H9 (cell line): ENCODE measurements around the gene ABCD3. TPM values are rescaled to one million over a fixed set of nuclear protein-coding genes. Genes with fewer than 3 reads are reported as not detected.

Source experiments
- DNase-seq: peaks from one replicate; pipeline ENCODE4 v3.0.0-alpha.2; 2017
- H2AFZ ChIP-seq: one replicate; pipeline ENCODE4 v1.6.1; 2013; ENCODE audit warnings: mild to moderate bottlenecking, low read length, control low read depth, moderate library complexity
- H2AK5ac ChIP-seq: 2 replicates; pipeline ENCODE4 v1.6.1; 2013; ENCODE audit warnings: low read length, control low read depth, mixed read lengths; ENCODE audit not compliant: insufficient read length
- H2BK120ac ChIP-seq: one replicate; pipeline ENCODE4 v1.6.1; 2013; ENCODE audit warnings: low read depth, mild to moderate bottlenecking, low read length, control low read depth, inconsistent platforms; ENCODE audit not compliant: poor library complexity, severe bottlenecking
- H2BK12ac ChIP-seq: 2 replicates; pipeline ENCODE4 v1.6.1; 2013; ENCODE audit warnings: low read length, control low read depth, mixed read lengths, low read depth; ENCODE audit not compliant: insufficient read length
- H2BK15ac ChIP-seq: 2 replicates; pipeline ENCODE4 v1.6.1; 2013; ENCODE audit warnings: low read depth, low read length, control low read depth
- H2BK20ac ChIP-seq: one replicate; pipeline ENCODE4 v1.6.1; 2013; ENCODE audit warnings: low read depth, mild to moderate bottlenecking, low read length, control low read depth, inconsistent platforms; ENCODE audit not compliant: poor library complexity, severe bottlenecking
- H2BK5ac ChIP-seq: 2 replicates; pipeline ENCODE4 v1.6.1; 2013; ENCODE audit warnings: low read length, control low read depth, mixed read lengths; ENCODE audit not compliant: insufficient read length
- H3K14ac ChIP-seq: 2 replicates; pipeline ENCODE4 v1.6.1; 2013; ENCODE audit warnings: low read length, control low read depth; ENCODE audit not compliant: insufficient read depth
- H3K18ac ChIP-seq: 2 replicates; pipeline ENCODE4 v1.6.1; 2013; ENCODE audit warnings: low read depth, mild to moderate bottlenecking, mixed read lengths, low read length, control low read depth; ENCODE audit not compliant: insufficient read length
- H3K23ac ChIP-seq: 2 replicates; pipeline ENCODE4 v1.6.1; 2013; ENCODE audit warnings: low read length, control low read depth, mixed read lengths, low read depth; ENCODE audit not compliant: insufficient read length
- H3K23me2 ChIP-seq: 2 replicates; pipeline ENCODE4 v1.6.1; 2013; ENCODE audit warnings: low read depth, mild to moderate bottlenecking, mixed read lengths, low read length, control low read depth; ENCODE audit not compliant: insufficient read length, poor library complexity, severe bottlenecking
- H3K27ac ChIP-seq: 2 replicates; pipeline ENCODE4 v1.5.1; 2013; ENCODE audit warnings: low read length, control low read depth, mixed read lengths, low read depth; ENCODE audit not compliant: insufficient read length
- H3K27me3 ChIP-seq: 2 replicates; pipeline ENCODE4 v1.6.1; 2013; ENCODE audit warnings: low read length, control low read depth, inconsistent platforms; ENCODE audit not compliant: insufficient read depth
- H3K4ac ChIP-seq: 2 replicates; pipeline ENCODE4 v1.6.1; 2013; ENCODE audit warnings: low read depth, mild to moderate bottlenecking, control low read depth, inconsistent platforms, low read length, moderate library complexity
- H3K4me1 ChIP-seq: 2 replicates; pipeline ENCODE4 v1.6.1; 2013; ENCODE audit warnings: low read length, control low read depth, inconsistent platforms; ENCODE audit not compliant: insufficient read depth
- H3K4me2 ChIP-seq: 2 replicates; pipeline ENCODE4 v1.6.1; 2013; ENCODE audit warnings: low read length, control low read depth, mixed read lengths; ENCODE audit not compliant: insufficient read length, insufficient read depth
- H3K56ac ChIP-seq: 2 replicates; pipeline ENCODE4 v1.6.1; 2013; ENCODE audit warnings: low read depth, mild to moderate bottlenecking, mixed read lengths, low read length, control low read depth; ENCODE audit not compliant: insufficient read length
- H3K79me1 ChIP-seq: 2 replicates; pipeline ENCODE4 v1.6.1; 2013; ENCODE audit warnings: low read depth, mild to moderate bottlenecking, moderate library complexity, low read length, control low read depth, inconsistent platforms; ENCODE audit not compliant: insufficient read depth, poor library complexity, severe bottlenecking
- H3K79me2 ChIP-seq: 2 replicates; pipeline ENCODE4 v1.6.1; 2013; ENCODE audit warnings: low read length, control low read depth, inconsistent platforms; ENCODE audit not compliant: insufficient read depth
- H3K9ac ChIP-seq: 2 replicates; pipeline ENCODE4 v1.6.1; 2013; ENCODE audit warnings: low read length, control low read depth, mixed read lengths; ENCODE audit not compliant: insufficient read length; ENCODE audit errors: extremely low read depth
- H3K9me3 ChIP-seq: one replicate; pipeline ENCODE4 v1.6.1; 2013; ENCODE audit warnings: low read depth, low read length, inconsistent platforms; ENCODE audit not compliant: control insufficient read depth
- H3T11ph ChIP-seq: one replicate; pipeline ENCODE4 v1.6.1; 2013; ENCODE audit warnings: mild to moderate bottlenecking, low read length, control low read depth, inconsistent platforms
- H4K20me1 ChIP-seq: one replicate; pipeline ENCODE4 v1.6.1; 2013; ENCODE audit not compliant: control insufficient read depth, insufficient read length, insufficient read depth
- H4K5ac ChIP-seq: 2 replicates; pipeline ENCODE4 v1.6.1; 2013; ENCODE audit warnings: low read depth, mild to moderate bottlenecking, mixed read lengths, low read length, control low read depth; ENCODE audit not compliant: insufficient read length
- H4K8ac ChIP-seq: replicated peaks from 2 replicates; pipeline ENCODE4 v1.6.1; 2013; ENCODE audit warnings: low read length, control low read depth, mixed read lengths, low read depth; ENCODE audit not compliant: insufficient read length
- H4K91ac ChIP-seq: 2 replicates; pipeline ENCODE4 v1.6.1; 2013; ENCODE audit warnings: low read depth, mild to moderate bottlenecking, moderate library complexity, mixed read lengths, low read length, control low read depth; ENCODE audit not compliant: insufficient read length
- H3K27ac Mint-ChIP-seq, 3 experiments: 2 replicates in 2 of 3; 3 replicates in 1 of 3; pipeline ENCODE4 v1.8.0; 2020 to 2021; ENCODE audit warnings: mixed read lengths in 3 of 3, mild to moderate bottlenecking in 1 of 3, moderate library complexity in 1 of 3
- H3K27me3 Mint-ChIP-seq: 2 replicates; pipeline ENCODE4 v1.8.0; 2021; ENCODE audit warnings: low read depth, mild to moderate bottlenecking, moderate library complexity, mixed read lengths
- H3K36me3 Mint-ChIP-seq, 3 experiments: 2 replicates in 2 of 3; 3 replicates in 1 of 3; pipeline ENCODE4 v1.8.0; 2020 to 2021; ENCODE audit warnings: low read depth in 3 of 3, mixed read lengths in 3 of 3; ENCODE audit not compliant: insufficient read depth in 1 of 3
- H3K4me1 Mint-ChIP-seq, 2 experiments: 2 replicates each; pipeline ENCODE4 v1.8.0; 2020; ENCODE audit warnings: mixed read lengths in 2 of 2
- H3K4me3 Mint-ChIP-seq, 2 experiments: 2 replicates in 1 of 2; 3 replicates in 1 of 2; pipeline ENCODE4 v1.8.0; 2020 to 2021; ENCODE audit warnings: mild to moderate bottlenecking in 2 of 2, mixed read lengths in 2 of 2, moderate library complexity in 1 of 2
- H3K9me3 Mint-ChIP-seq, 2 experiments: 2 replicates in 1 of 2; 3 replicates in 1 of 2; pipeline ENCODE4 v1.8.0; 2020; ENCODE audit warnings: mild to moderate bottlenecking in 2 of 2, mixed read lengths in 2 of 2, moderate library complexity in 1 of 2
- CTCF ChIP-seq: fragments of 200-600 bp; sonication (generic); conservative IDR thresholded peaks from 3 replicates; pipeline ENCODE4 v1.8.0; 2021; ENCODE audit warnings: antibody characterized with exemption, mild to moderate bottlenecking
- WGBS: extraction: QIAGEN DNeasy Blood & Tissue Kit; methylation state at CpG from one replicate; pipeline ENCODE4 v1.1.7; 2013; ENCODE audit warnings: missing lambda C conversion rate, low lambda C conversion rate, mixed read lengths; ENCODE audit not compliant: insufficient read length; ENCODE audit errors: extremely low coverage; 5-methylcytosine and 5-hydroxymethylcytosine counted together
- total RNA-seq: library from RNA; stranded (reverse); gene quantifications from 2 replicates; pipeline ENCODE4 v1.2.1, GENCODE V29; 2021

The ABCD3 gene
- total RNA-seq, 1 experiment from 2014 or later, result 32.0 TPM

- H3K4ac ChIP-seq, result no peak overlapping the region
- H3K14ac ChIP-seq, result no peak overlapping the region; the same call in 1 of the 2 replicates
- Mint-ChIP-seq H3K4me3 (no peak overlapping the region), H3K9me3 (peaks cover 3 to 5% of the 10 kb centered on the region in 2 experiments; a peak in 3 of 5 replicates), H3K27ac (no peak overlapping the region; a peak in 1 of 7 replicates), H3K27me3 (no peaks in the 10 kb centered on the region), H3K36me3 (peaks cover 0 to 6% (median 0%) of the 10 kb centered on the region in 3 experiments; a peak in 3 of 7 replicates), H3K4me1 (peaks cover 0 to 6% of the 10 kb centered on the region in 2 experiments; a peak in 3 of 4 replicates)
- TF ChIP-seq CTCF, result no peak
- H2BK5ac ChIP-seq, result no peak overlapping the region
- WGBS, result no CpG with 5 or more reads among the region's 12 CpGs
- H3K4me1 ChIP-seq, result no peaks in the 10 kb centered on the region
- H3K23ac ChIP-seq, result no peak overlapping the region
- no peak overlapping the region for H2AK5ac ChIP-seq
- H2BK20ac ChIP-seq, result no peak overlapping the region
- H3K4me2 ChIP-seq, result no peak overlapping the region
- no peaks in the 10 kb centered on the region for H3K9me3 ChIP-seq
- no peak for DNase-seq
- no peak overlapping the region for H3K56ac ChIP-seq
- H4K20me1 ChIP-seq, result no peaks in the 10 kb centered on the region
- no peaks in the 10 kb centered on the region for H3K27me3 ChIP-seq
- H4K8ac ChIP-seq, result no peak overlapping the region
- peak overlapping the region; percentile 52; the same call in 1 of the 2 replicates for H2BK15ac ChIP-seq
- peaks cover 4% of the 10 kb centered on the region for H3K23me2 ChIP-seq
- H2BK120ac ChIP-seq, result no peak overlapping the region
- no peak overlapping the region for H3T11ph ChIP-seq
- H4K5ac ChIP-seq, result no peak overlapping the region
- no peak overlapping the region for H4K91ac ChIP-seq
- no peak overlapping the region for H3K27ac ChIP-seq
- no peaks in the 10 kb centered on the region for H3K79me2 ChIP-seq
- H3K9ac ChIP-seq, result no peak overlapping the region
- no peak overlapping the region for H2AFZ ChIP-seq
- no peak overlapping the region for H3K18ac ChIP-seq
- no peak overlapping the region for H2BK12ac ChIP-seq
- no peaks in the 10 kb centered on the region for H3K79me1 ChIP-seq
These were observed 144.5 kb downstream of the ABCD3 start for GRCh38 chr1:94562519-94563260.
